GM18507 (cell line): ENCODE results near the gene PTGDR.
A peak's percentile ranks its signal among the peaks of the same experiment; 100 is the strongest.

Experiments
- DNase-seq: peaks from one replicate; pipeline ENCODE4 v3.0.0; 2011; ENCODE audit warnings: low read depth; ENCODE audit not compliant: insufficient read length; ENCODE audit errors: extremely low spot score
- FAIRE-seq: peaks from 2 replicates; lab custom pipeline; 2011; peaks lifted over from hg19 to GRCh38; lab: Jason Lieb, UNC

PTGDR gene

GRCh38 chr14:52267501-52268278, at the start of gene PTGDR:
Gene PTGDR, plus strand, starts transcription at chr14:52267698. Its CDS starts 117 bp downstream, at chr14:52267815.
- no peak for FAIRE-seq
- no peak for DNase-seq

- no peak for FAIRE-seq
Observed at GRCh38 chr14:52219488-52220084, 47.9 kb upstream of the PTGDR start.

GRCh38 chr14:52220924-52221811, 46.3 kb upstream of the PTGDR start:
- DNase-seq, result no peak
- FAIRE-seq, result peak; percentile 24

More at GRCh38 chr14:52219488-52220084, 47.9 kb upstream of the PTGDR start:
- DNase-seq, result no peak

DNA sequence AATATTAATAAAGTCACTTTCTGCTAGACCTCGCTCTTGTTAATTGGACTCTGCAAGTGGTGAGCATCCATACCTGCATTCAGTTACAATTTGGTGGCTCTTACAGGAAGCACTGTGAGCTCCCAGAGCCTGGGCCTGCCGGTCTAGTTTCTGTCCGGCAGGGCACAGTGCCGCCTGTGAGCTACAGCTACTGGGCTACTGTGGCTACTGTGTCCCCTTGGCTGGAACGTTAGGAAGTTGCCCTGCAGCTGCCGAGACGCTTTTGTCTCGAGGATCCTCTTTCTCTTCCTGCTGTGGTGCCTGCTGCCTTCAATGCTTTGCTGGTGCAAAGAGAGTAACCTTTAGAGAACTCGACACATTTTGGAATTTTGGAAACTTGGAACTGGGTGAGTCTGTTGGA, 44.6 kb upstream of the PTGDR start:
- FAIRE-seq (no peak), DNase-seq (no peak)

- FAIRE-seq, result no peak
Observed at GRCh38 chr14:52227619-52228222, 39.8 kb upstream of the PTGDR start.

GRCh38 chr14:52233693-52234092, 33.8 kb upstream of the PTGDR start:
- DNase-seq, result no peak
- no peak for FAIRE-seq

More at GRCh38 chr14:52227619-52228222, 39.8 kb upstream of the PTGDR start:
- no peak for DNase-seq

GRCh38 chr14:52235434-52235833, 32.1 kb upstream of the PTGDR start:
- DNase-seq (no peak), FAIRE-seq (no peak)

GRCh38 chr14:52235866-52236510, 31.5 kb upstream of the PTGDR start:
- DNase-seq (no peak), FAIRE-seq (no peak)

DNA sequence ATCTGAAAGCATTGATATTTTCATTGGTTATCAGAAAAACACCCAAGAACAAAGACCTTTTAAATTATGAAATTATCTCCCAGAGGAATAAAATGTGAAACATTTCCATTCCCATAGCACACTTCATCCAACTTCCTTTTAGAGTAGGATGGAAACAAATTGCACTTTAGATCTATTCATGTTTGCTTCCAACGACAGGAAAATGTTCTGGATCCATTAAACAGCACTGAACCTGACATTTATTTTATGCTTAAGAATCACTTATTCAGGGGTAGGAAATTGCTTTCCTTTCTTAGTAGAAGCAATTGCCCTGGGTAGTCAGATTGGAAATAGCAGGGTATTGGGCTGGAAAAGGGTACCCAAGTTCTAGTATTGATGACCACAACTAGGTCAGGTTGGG, 28.8 kb upstream of the PTGDR start:
- FAIRE-seq (no peak), DNase-seq (no peak)

DNA sequence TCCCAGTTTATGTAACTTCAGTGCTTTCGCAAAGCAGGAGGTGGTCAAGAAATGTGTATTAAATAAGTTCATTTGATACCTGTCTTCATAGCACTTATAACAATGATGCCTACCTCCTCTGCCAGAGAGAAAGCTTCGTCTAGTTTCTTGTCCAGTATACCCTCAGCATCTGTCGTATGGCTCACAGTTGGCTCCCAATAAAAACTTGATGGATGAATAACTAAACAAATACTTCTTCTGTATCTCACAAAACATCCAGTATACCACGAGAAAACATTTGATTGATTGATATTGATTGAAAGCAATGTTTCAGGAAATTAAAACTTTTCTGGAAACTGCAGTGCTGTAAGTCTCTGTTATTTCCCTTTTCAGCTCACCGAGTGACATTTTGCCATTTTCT, 26.9 kb upstream of the PTGDR start:
- FAIRE-seq (no peak), DNase-seq (no peak)

GRCh38 chr14:52241087-52241793, 26.3 kb upstream of the PTGDR start:
- no peak for DNase-seq
- FAIRE-seq, result peak; percentile 36

- FAIRE-seq (peak; percentile 69), DNase-seq (no peak)
Observed at GRCh38 chr14:52244328-52244727, 23.2 kb upstream of the PTGDR start.

GRCh38 chr14:52244997-52245396, 22.5 kb upstream of the PTGDR start:
- FAIRE-seq (peak; percentile 15), DNase-seq (no peak)

- DNase-seq, result no peak
- FAIRE-seq, result no peak
Observed at GRCh38 chr14:52248057-52248456, 19.4 kb upstream of the PTGDR start.

DNA sequence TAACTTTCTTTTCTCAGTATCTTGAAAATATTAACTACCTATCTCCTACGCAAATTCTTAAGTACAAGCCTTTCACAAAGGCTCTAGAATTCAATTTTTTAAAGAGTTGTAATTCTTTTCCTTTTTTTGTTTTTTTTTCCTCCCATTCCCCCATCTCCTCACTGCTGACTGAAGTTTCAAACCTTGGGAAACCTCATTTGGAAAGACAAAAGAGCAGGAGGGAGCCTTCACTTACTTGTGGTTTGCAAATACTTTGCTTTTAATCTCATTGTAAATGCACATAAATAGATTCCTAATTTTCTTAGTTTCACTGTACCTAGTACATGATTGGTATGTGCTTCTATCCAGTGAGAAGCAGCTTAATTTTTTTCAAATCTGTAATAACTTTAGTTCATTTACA, 15.8 kb upstream of the PTGDR start:
- FAIRE-seq (no peak), DNase-seq (no peak)

- no peak for DNase-seq
- FAIRE-seq, result no peak
Observed at GRCh38 chr14:52253503-52253902, 14.0 kb upstream of the PTGDR start.

DNA sequence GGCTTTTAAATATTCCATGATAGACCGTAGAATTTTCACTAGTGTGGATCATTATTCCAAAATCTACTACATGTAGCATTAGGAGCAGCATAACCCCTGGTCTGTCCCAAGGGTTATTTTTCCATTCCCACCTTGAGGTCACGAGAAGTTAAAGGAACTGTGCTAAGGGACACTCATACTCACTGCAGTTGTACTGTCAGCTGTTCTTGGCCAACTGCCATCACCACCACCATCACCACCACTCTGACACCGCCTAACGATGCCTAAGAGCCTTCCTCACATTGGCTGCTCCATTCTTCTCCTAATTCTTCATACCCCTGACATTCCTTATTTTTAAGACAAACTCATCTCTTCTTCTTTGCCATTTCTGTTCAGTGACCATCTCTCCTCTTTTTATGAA, 13.4 kb upstream of the PTGDR start:
- DNase-seq (no peak), FAIRE-seq (no peak)

GRCh38 chr14:52258783-52259182, 8.7 kb upstream of the PTGDR start:
- DNase-seq, result no peak
- no peak for FAIRE-seq

DNA sequence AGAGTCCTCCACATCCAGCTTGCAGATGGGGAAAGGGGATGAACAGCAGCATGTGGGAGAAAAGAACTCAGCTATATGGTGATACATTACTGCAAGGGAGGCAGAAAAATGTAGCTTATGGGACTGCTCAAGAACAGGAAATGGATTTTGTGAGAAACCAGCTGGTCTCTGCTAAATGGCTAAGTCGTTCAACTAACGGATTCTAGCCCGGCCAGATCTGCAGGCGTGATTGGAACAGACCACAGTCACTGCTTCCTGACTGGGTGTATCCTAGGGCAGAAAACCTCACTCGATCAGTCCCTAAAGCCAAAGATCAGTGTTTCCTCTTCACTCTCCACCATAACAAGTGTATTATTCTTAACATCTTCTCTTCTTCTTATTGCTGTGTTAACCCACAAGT, 8.1 kb upstream of the PTGDR start:
- no peak for DNase-seq
- FAIRE-seq, result no peak
